ENCODE results near the gene AHDC1. TPM values are rescaled to one million over a fixed set of nuclear protein-coding genes. Genes with fewer than 3 reads are reported as not detected.

The AHDC1 gene
- total and polyA plus RNA-seq, 2 of the 13 experiments (the other 11 are each of a cell fraction or from before 2014, with no cell fraction given): 1.0 to 2.7 TPM

GRCh38 chr1:27527890-27528817, 75.8 kb downstream of the AHDC1 start (continued):
- peak; percentile 17; the same call in 1 of the 2 replicates for TF ChIP-seq ATF7-NPFF (CRISPR knock-in tag; IDR thresholded peaks at IDR 0.05; ENCODE audit: low read depth)
- no peak; the same call in 1 of the 2 replicates for TF ChIP-seq HIC2 (CRISPR knock-in tag; IDR thresholded peaks at IDR 0.05; ENCODE audit: low read depth)
- TF ChIP-seq RARG (CRISPR knock-in tag; IDR thresholded peaks at IDR 0.05; ENCODE audit: low read depth): no peak
- peak; percentile 47; the same call in 1 of the 2 replicates for TF ChIP-seq ZNF747 (CRISPR knock-in tag; IDR thresholded peaks at IDR 0.05; ENCODE audit: borderline replicate concordance)
- TF ChIP-seq NR1H2 (CRISPR knock-in tag; IDR thresholded peaks at IDR 0.05; ENCODE audit: borderline replicate concordance, low read depth): no peak
- TF ChIP-seq ZNF746 (CRISPR knock-in tag; IDR thresholded peaks at IDR 0.05): no peak
- TF ChIP-seq NR0B2 (CRISPR knock-in tag; IDR thresholded peaks at IDR 0.05): no peak
- 0 out of 2 replicates have a peak, but pooled peaks have one; percentile 19 for TF ChIP-seq MYC (CRISPR knock-in tag; IDR thresholded peaks at IDR 0.05; ENCODE audit: borderline replicate concordance)
- no peak for TF ChIP-seq KDM6A (CRISPR knock-in tag; IDR thresholded peaks at IDR 0.05; ENCODE audit: low read depth)
- TF ChIP-seq ZNF710 (CRISPR knock-in tag; IDR thresholded peaks at IDR 0.05; ENCODE audit: borderline replicate concordance): no peak
- no peak for TF ChIP-seq BRD4 (CRISPR knock-in tag; IDR thresholded peaks at IDR 0.05)
- no peak for TF ChIP-seq ZNF20 (CRISPR knock-in tag; IDR thresholded peaks at IDR 0.05)
- TF ChIP-seq, protein P1, sequence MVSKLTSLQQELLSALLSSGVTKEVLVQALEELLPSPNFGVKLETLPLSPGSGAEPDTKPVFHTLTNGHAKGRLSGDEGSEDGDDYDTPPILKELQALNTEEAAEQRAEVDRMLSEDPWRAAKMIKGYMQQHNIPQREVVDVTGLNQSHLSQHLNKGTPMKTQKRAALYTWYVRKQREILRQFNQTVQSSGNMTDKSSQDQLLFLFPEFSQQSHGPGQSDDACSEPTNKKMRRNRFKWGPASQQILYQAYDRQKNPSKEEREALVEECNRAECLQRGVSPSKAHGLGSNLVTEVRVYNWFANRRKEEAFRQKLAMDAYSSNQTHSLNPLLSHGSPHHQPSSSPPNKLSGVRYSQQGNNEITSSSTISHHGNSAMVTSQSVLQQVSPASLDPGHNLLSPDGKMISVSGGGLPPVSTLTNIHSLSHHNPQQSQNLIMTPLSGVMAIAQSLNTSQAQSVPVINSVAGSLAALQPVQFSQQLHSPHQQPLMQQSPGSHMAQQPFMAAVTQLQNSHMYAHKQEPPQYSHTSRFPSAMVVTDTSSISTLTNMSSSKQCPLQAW (CRISPR knock-in tag; IDR thresholded peaks at IDR 0.05): no peak
- TF ChIP-seq PATZ1 (CRISPR knock-in tag; IDR thresholded peaks at IDR 0.05): peak; percentile 63
- TF ChIP-seq ZC3H13 (CRISPR knock-in tag; IDR thresholded peaks at IDR 0.05): no peak
- peak; percentile 62; the same call in 1 of the 2 replicates for TF ChIP-seq ARNT2 (CRISPR knock-in tag; IDR thresholded peaks at IDR 0.05; ENCODE audit: low read depth)
- no peak for TF ChIP-seq ZSCAN30 (CRISPR knock-in tag; IDR thresholded peaks at IDR 0.05)
- TF ChIP-seq ZFP41 (CRISPR knock-in tag; IDR thresholded peaks at IDR 0.05; ENCODE audit: borderline replicate concordance): no peak
- TF ChIP-seq BCL6 (CRISPR knock-in tag; IDR thresholded peaks at IDR 0.05): no peak; the same call in 1 of the 2 replicates
- TF ChIP-seq ERF (CRISPR knock-in tag; IDR thresholded peaks at IDR 0.05): no peak; the same call in 1 of the 2 replicates
- no peak for TF ChIP-seq JUN (CRISPR knock-in tag; IDR thresholded peaks at IDR 0.05)

Measured in HepG2 (cell line).